HTR-8/SVneo (cell line): Measurements from ENCODE around the gene C4B.
"Not testable (repeated sequence)": the region's sequence is repeated elsewhere in the genome, so short reads cannot be mapped to it uniquely, and the experiment has no call there.

Experiments
- DNase-seq: peaks from one replicate; pipeline ENCODE4 v3.0.0; 2011; ENCODE audit warnings: low spot score, mixed read lengths; ENCODE audit not compliant: insufficient read length
- FAIRE-seq: peaks from 2 replicates; lab custom pipeline; 2011; peaks lifted over from hg19 to GRCh38; lab: Jason Lieb, UNC

The C4B gene

GRCh38 chr6:32022100-32022499, 7.5 kb downstream of the C4B start:
- not testable (repeated sequence) for DNase-seq, FAIRE-seq

- not testable (repeated sequence) for DNase-seq
- peak; percentile 73 for FAIRE-seq
These were observed 14.0 kb downstream of the C4B start for GRCh38 chr6:32028631-32029030.

- FAIRE-seq, DNase-seq: not testable (repeated sequence)
These were observed 15.0 kb downstream of the C4B start for GRCh38 chr6:32029553-32029952.

- FAIRE-seq, DNase-seq: not testable (repeated sequence)
These were observed 20.9 kb downstream of the C4B start for GRCh38 chr6:32035283-32036013.

- not testable (repeated sequence) for FAIRE-seq
These were observed 22.5 kb downstream of the C4B start for GRCh38 chr6:32037136-32037535.

GRCh38 chr6:32037598-32038524, 23.3 kb downstream of the C4B start, which contains the start of gene CYP21A2:
CYP21A2 (plus strand) TSS chr6:32038415; CDS start chr6:32038423, 8 bp downstream.
- FAIRE-seq, DNase-seq: not testable (repeated sequence)

More at GRCh38 chr6:32037136-32037535, 22.5 kb downstream of the C4B start:
- not testable (repeated sequence) for DNase-seq

GRCh38 chr6:32038878-32039277, 24.3 kb downstream of the C4B start:
- DNase-seq, FAIRE-seq: not testable (repeated sequence)

GRCh38 chr6:32039321-32040274, 25.0 kb downstream of the C4B start:
- DNase-seq, FAIRE-seq: not testable (repeated sequence)

GRCh38 chr6:32040299-32041049, 25.9 kb downstream of the C4B start:
- FAIRE-seq, DNase-seq: not testable (repeated sequence)

GRCh38 chr6:32041050-32041321, 26.4 kb downstream of the C4B start:
- FAIRE-seq, DNase-seq: not testable (repeated sequence)

- FAIRE-seq = not testable (repeated sequence)
These were observed 26.8 kb downstream of the C4B start for GRCh38 chr6:32041385-32041784.

GRCh38 chr6:32042276-32042675, 27.7 kb downstream of the C4B start:
- not testable (repeated sequence) for FAIRE-seq, DNase-seq

More at GRCh38 chr6:32041385-32041784, 26.8 kb downstream of the C4B start:
- DNase-seq = not testable (repeated sequence)

- DNase-seq, FAIRE-seq: not testable (repeated sequence)
These were observed 29.2 kb downstream of the C4B start for GRCh38 chr6:32043589-32044380.

- DNase-seq, FAIRE-seq: not testable (repeated sequence)
These were observed 30.3 kb downstream of the C4B start for GRCh38 chr6:32044916-32045315.

GRCh38 chr6:32045811-32046449, 31.3 kb downstream of the C4B start:
- no peak for DNase-seq
- peak; percentile 79 for FAIRE-seq

GRCh38 chr6:32046450-32047083, 32.0 kb downstream of the C4B start:
- DNase-seq (peak; percentile 27), FAIRE-seq (peak; percentile 28)

GRCh38 chr6:32047084-32047478, 32.5 kb downstream of the C4B start:
- FAIRE-seq = peak; percentile 49
- DNase-seq = peak; percentile 60
